H7 (cell line): ENCODE measurements around the gene FRAT1. TPM values are rescaled to one million over a fixed set of nuclear protein-coding genes. Genes with fewer than 3 reads are reported as not detected.

ENCODE experiments used
- DNase-seq: peaks from one replicate; pipeline ENCODE4 v3.0.0; 2012
- H3K27me3 ChIP-seq: 2 replicates; pipeline ENCODE4 v1.6.0; 2011; ENCODE audit warnings: mild to moderate bottlenecking, low read length; ENCODE audit not compliant: control insufficient read depth, insufficient read depth
- H3K36me3 ChIP-seq: replicated peaks from 2 replicates; pipeline ENCODE4 v1.5.1; 2011; ENCODE audit warnings: low read length; ENCODE audit not compliant: control insufficient read depth, insufficient read depth
- H3K4me3 ChIP-seq: 2 replicates; pipeline ENCODE4 v1.5.1; 2011; ENCODE audit warnings: low read depth, mild to moderate bottlenecking, control low read depth, low read length, moderate library complexity; ENCODE audit not compliant: insufficient read depth
- total RNA-seq: library from RNA; depleted of rRNA; stranded (reverse); fragments of >200 nt; shearing (Covaris generic); gene quantifications from 2 replicates; pipeline ENCODE4 v1.2.3, GENCODE V29; 2014

Gene FRAT1
- total RNA-seq, 1 experiment from 2014 or later, result 6.2 TPM

DNA sequence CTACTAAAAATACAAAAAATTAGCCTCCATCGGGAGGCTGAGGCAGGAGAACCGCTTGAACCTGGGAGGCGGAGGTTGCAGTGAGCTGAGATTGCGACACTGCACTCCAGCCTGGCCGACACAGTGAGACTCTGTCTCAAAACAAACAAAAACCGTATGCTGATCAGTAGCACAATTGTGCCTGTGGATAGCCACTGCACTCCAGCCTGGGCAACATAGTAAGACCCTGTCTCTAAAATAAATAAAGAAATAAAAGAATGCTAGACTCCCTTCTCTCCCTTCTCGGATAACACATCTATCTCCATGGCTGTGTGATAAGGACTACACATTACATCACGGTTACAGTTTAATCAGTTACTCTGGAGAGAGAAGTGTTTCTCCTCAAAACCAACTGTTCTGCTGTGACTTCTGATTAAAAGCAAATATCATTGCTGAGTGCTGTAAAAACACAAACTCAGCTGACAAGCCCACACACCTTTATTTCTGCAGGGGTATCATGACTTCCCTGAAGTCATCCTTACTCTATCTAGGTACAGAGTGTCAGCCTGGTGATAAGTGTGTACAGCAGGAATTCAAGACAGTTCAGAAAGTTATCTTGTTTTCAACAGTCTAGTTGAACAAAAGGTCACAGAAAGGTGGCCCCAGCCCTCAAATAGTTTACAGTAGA is 21.4 kb upstream of the FRAT1 start:
- no peak for DNase-seq
- Histone ChIP-seq H3K36me3 (no peaks in the 10 kb centered on the region), H3K4me3 (no peak overlapping the region), H3K27me3 (no peaks in the 10 kb centered on the region)

DNA sequence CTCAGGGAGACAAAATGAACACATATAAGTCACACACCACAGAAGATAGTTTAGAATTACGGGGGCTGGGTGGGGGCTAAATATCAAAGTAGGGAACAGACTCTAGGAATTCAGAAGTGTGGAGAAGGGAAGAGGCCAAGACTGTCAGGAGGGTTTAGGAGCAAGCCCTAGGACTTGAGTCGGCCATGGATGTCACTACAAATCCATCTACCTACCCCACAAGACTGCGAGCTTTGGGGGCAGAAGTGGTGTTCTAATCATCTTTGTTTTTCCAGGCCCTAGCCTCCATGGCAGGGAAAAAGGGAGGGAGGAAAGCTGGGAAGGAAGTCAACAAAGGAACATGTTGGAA is 20.9 kb upstream of the FRAT1 start:
- Histone ChIP-seq H3K36me3 (no peaks in the 10 kb centered on the region), H3K4me3 (no peak overlapping the region), H3K27me3 (no peaks in the 10 kb centered on the region)
- no peak for DNase-seq

DNA sequence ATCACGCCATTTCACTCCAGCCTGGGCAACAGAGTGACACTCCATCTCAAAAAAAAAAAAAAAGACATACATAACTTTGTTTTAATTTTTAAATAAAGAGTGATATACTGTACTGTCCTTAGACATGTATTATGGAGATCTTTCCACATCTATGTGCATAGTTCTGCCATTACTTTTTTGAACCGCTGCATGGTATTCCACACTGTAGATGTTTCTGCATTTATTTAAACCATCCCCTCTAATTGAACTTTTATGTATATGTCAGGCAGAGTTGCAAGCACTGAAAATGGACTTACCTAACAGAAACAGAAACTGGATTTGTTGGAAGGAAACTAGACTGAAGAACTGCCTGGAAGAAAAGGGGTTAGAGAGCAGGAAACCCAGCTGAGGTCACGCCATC is 18.1 kb upstream of the FRAT1 start:
- Histone ChIP-seq H3K36me3 (no peaks in the 10 kb centered on the region), H3K4me3 (no peak overlapping the region), H3K27me3 (no peaks in the 10 kb centered on the region)
- no peak for DNase-seq

DNA sequence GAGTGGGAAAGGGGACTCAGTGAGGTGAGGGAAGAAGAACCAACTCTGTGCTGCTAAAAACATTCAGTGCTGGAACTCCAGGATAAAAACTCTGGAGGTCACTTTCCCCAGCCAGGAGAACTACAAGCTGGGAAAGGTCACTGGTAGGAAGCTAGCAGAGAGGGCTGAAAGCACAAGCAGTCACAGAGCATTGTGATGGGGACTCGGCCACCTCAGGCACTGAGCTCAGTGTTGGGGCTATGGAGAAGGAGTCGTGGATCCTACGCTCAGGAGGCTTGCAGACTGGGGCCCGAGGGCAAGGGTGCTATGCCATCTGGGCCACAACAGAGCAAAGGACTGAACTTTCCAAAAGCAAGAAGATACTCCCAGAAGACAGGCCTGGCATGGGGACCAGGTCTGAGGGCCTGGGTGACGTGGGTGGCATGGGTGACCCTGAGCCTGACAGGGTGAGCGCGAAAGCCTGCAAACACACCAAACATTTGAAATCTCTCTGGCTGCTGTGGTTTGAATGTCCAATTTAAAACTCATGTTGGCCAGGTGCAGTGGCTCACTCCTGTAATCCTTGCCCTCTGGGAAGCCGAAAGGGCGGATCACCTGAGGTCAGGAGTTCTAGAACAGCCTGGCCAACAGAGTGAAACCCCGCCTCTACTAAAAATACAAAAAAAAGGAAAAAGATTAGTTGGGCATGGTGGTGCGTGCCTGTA is 16.8 kb upstream of the FRAT1 start:
- no peaks in the 10 kb centered on the region for H3K36me3 ChIP-seq
- DNase-seq, result no peak
- H3K27me3 ChIP-seq, result no peaks in the 10 kb centered on the region
- H3K4me3 ChIP-seq, result no peak overlapping the region

DNA sequence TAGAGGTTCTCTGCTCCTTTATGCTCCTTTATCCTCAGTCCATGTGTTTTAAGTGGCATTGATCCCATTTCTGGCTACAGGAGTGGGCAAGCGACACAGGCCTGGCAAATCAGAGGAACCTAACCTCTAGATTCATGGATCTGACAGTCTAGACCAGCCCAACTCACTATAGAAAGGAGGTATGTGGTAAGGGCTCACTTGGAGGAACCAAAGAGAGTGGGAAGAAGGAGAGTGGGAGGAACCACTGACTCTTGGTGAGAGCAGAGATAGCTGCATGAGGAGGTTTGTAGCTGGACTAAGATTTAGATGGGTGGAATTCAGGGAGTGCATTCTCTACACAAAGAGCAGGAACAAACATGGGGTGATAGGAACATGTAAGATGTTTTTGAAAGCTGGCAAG is 11.6 kb upstream of the FRAT1 start:
- Histone ChIP-seq H3K27me3 (no peaks in the 10 kb centered on the region), H3K4me3 (no peak overlapping the region), H3K36me3 (no peaks in the 10 kb centered on the region)
- DNase-seq, result no peak

DNA sequence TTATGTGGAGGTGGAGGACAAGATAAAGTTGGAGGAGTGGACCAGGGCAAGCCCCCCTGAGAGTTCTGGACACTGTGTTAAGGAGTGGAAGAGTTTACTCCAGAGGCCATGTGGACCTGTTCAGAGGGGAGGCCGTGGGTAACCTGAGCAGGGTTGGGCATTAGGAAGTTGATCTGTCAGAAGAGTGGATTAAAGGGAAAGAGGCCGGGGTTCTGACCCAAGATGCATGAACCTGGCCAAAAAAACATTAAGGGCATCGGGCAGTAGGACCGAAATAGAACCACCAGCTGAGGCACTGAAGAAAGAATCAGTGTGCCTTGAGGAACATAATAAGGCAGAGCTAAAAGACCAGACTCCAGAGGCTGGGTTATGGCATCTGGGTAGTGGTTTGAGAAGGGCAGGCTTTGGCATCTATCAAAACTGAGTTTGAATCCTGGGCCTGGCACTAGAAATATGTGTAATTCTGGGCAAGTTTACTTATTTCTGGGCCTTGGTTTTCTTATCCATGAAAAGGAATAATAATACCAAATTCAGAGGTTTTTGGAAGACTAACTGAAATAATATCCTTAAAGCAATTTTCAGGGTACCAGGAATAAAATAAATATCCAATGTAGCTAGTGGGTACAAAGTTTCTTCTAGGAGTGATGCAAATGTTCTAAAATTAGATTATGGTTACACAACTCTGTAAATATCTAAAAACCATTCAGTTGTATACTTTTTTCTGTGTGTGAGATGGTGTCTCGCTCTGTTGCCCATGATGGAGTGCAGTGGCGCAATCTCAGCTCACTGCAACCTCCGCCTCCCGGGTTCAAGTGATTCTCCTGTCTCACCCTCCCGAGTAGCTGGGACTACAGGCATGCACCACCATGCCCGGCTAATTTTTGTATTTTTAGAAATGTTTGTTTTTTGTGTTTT is 10.9 kb upstream of the FRAT1 start:
- no peak overlapping the region for H3K4me3 ChIP-seq
- no peaks in the 10 kb centered on the region for H3K27me3 ChIP-seq
- DNase-seq, result no peak

DNA sequence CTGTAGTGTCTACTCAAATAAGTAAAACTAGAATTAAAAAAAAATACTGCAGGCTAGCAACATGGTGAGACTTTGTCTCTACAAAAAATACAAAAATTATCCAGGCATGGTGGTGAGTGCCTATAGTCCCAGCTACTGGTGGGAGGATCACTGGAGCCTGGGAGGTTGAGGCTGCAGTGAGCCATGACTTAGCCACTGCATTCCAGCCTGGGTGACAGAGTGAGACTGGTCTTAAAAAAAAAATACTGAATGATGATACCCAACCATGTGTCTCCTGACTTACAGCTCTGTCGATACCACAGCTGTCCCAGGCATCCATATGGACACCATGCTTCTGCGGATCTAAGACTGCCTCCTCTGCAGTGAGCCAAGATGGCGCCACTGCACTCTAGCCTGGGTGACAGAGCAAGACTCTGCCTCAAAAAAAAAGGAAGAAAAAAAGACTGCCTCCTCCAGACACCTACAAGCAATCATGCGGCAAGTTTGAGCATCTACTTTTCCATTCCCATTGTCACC is 7.9 kb upstream of the FRAT1 start:
- Histone ChIP-seq H3K27me3 (no peaks in the 10 kb centered on the region), H3K36me3 (no peaks in the 10 kb centered on the region), H3K4me3 (no peak overlapping the region)
- no peak for DNase-seq

More for the DNA sequence above, 10.9 kb upstream of the FRAT1 start:
- H3K36me3 ChIP-seq, result no peaks in the 10 kb centered on the region

DNA sequence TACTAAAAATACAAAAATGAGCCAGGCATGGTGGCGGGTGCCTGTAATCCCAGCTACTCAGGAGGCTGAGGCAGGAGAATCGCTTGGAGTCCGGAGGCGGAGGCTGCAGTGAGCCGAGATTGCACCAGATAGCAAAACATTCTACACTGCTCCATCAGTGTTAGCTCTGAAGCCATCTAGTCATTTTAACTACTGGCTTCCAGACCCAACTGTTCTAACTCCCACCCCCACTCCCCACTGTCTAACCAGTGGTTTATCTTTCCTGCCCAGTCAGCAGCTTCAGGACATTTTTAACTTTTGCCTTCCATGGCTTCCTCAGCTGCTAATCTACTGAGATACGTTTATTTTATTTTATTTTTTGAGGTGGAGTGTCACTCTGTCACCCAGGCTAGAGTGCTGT is 6.2 kb upstream of the FRAT1 start:
- no peak for DNase-seq
- H3K27me3 ChIP-seq, result no peaks in the 10 kb centered on the region
- H3K4me3 ChIP-seq, result no peak overlapping the region
- H3K36me3 ChIP-seq, result no peaks in the 10 kb centered on the region

DNA sequence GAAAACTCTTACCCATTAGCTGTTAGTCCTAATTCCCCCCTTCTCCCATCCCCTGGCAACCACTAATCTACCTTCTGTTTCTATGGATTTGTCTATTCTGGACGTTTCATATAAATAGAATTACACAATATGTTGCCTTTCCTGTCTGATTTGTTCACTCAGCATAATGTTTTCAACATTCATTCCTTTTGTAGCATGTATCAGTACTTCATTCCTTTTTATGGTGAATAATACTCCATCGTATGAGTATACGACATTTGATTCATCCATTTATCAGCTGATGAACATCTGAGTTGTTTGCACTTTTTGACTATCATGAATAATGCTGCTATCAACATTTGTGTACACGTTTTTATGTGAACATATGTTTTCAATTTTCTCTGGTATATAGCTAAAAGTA is 4.4 kb upstream of the FRAT1 start:
- no peak for DNase-seq
- Histone ChIP-seq H3K36me3 (no peaks in the 10 kb centered on the region), H3K4me3 (no peak overlapping the region)

DNA sequence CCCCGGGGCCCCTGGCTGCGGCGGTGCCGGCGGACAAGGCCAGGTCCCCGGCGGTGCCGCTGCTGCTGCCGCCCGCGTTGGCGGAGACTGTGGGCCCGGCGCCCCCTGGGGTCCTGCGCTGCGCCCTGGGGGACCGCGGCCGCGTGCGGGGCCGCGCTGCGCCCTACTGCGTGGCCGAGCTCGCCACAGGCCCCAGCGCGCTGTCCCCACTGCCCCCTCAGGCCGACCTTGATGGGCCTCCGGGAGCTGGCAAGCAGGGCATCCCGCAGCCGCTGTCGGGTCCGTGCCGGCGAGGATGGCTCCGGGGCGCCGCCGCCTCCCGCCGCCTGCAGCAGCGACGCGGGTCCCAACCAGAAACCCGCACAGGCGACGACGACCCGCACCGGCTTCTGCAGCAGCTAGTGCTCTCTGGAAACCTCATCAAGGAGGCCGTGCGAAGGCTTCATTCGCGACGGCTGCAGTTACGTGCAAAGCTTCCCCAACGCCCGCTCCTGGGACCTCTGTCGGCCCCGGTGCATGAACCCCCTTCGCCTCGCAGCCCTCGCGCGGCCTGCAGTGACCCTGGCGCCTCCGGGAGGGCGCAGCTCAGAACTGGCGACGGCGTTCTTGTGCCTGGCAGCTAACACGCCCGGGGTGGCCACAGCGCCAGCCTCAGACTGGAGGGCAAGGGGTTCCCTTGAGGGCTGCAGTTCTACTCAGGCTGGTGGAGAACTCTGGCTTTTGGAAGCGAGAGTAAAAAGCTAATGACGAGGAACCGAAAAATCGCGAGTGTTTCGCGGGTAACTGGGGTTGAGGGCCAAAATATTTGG is 804 bp downstream of the FRAT1 start:
- Histone ChIP-seq H3K27me3 (peaks cover 19% of the 10 kb centered on the region), H3K4me3 (peak overlapping the region; percentile 73), H3K36me3 (no peaks in the 10 kb centered on the region)
- peak; percentile 85 for DNase-seq

More for the DNA sequence above, 4.4 kb upstream of the FRAT1 start:
- no peaks in the 10 kb centered on the region; the same call in 1 of the 2 replicates for H3K27me3 ChIP-seq

DNA sequence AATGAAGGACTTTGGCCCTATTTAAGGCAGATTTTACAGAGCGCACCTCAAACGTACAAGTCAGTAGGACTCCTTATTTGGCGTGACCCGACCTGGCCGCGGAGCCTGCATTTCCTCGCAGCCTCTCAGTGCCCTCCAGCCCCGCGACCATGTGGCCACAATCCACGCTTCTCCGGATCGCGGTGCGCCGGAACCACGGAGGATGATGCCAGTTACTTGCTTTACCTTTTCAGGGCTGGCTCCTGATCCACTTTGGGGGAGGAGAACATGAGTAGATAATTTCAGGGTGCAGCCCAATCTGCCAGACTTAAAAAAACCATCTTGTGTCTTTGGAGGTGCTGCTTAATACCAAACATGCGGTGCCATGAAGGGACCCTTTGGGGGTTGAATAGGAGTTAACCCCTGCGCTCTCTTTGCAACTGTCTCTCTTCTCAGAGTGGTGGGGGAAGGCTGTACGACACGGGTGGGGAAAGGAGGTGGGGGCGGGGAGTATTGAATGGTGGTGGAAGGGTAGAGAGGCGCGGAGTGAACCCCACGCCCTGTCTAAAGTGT is 1.5 kb downstream of the FRAT1 start:
- Histone ChIP-seq H3K36me3 (no peaks in the 10 kb centered on the region), H3K4me3 (peak overlapping the region; percentile 73), H3K27me3 (peaks cover 19% of the 10 kb centered on the region)
- DNase-seq, result peak; percentile 34

DNA sequence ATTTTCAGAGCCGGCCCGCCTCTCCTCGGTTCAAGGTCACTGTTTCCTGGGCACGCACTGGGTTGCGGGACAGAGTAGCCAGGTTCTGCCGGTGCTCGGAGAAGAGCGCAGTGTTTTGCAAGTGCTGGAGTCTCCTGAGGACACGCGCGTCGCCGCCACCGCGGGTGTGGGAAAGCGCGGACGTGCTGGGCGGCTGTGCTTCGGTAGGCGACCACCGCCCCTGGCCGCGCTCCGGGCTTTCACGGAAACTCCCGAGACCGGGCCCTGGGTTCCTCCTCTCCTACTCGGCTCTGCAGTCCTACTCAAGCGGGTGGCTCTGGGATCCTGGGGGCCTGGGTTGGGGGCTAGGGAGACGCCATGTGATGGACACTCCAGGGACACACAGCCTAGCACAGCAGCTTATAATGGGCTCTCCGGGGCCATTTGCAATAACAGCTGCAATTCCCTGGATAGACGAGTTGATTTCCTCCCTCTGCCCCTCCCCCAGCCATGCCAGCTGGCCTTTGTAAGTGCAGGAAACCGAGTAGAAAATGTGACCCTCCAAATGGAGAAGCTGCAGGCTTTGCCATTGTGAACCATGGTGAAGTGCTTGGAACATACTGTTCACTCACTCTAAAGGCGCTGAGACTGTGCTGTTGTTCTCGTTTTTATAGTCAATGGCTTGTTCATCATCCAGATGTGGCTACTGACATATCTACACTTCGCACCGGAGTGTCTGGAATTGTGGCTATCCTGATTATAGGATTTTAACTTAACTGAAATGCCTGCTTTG is 2.1 kb downstream of the FRAT1 start:
- Histone ChIP-seq H3K4me3 (peak overlapping the region; percentile 73), H3K27me3 (peaks cover 19% of the 10 kb centered on the region), H3K36me3 (no peaks in the 10 kb centered on the region)
- DNase-seq, result peak; percentile 63

DNA sequence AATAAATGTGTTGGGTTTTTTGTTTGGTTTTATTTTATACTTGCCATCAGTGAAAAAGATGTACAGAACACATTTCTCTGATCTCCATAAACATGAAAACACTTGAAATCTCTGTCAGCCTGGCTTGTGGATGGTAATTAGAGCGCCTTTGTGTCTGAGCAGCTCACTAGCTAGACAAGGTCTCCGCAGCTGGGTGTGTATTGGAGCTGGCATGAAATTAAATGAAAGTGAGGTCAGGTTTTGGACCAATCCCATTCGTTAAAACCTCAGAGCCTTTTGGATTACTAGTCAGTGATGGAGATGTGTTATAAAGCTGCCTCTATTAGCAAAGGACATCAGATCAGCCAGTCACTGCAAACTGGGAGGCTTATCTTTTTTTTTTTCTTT is 2.7 kb downstream of the FRAT1 start:
- DNase-seq, result peak; percentile 4
- H3K36me3 ChIP-seq, result no peaks in the 10 kb centered on the region
- H3K4me3 ChIP-seq, result no peak overlapping the region

More for the DNA sequence above, 2.7 kb downstream of the FRAT1 start:
- peaks cover 19% of the 10 kb centered on the region for H3K27me3 ChIP-seq
